Neuronal stem cell (in vitro differentiated cells): ENCODE measurements around the gene NUP37.
"Not testable (repeated sequence)": the region's sequence is repeated elsewhere in the genome, so short reads cannot be mapped to it uniquely, and the experiment has no call there.

Experiments
- DNase-seq: peaks from one replicate; pipeline ENCODE4 v3.0.0-alpha.2; 2013; ENCODE audit warnings: low spot score
- H2AFZ ChIP-seq: one replicate; pipeline ENCODE4 v1.6.1; 2013; ENCODE audit warnings: mild to moderate bottlenecking, low read length, inconsistent platforms
- H2AK5ac ChIP-seq: 2 replicates; pipeline ENCODE4 v1.6.1; 2013; ENCODE audit warnings: low read depth, mild to moderate bottlenecking, inconsistent platforms, low read length, moderate library complexity, mixed read lengths
- H2BK120ac ChIP-seq: 2 replicates; pipeline ENCODE4 v1.6.1; 2013; ENCODE audit warnings: low read depth, mild to moderate bottlenecking, inconsistent platforms, low read length, moderate library complexity, mixed read lengths
- H2BK12ac ChIP-seq: one replicate; pipeline ENCODE4 v1.6.1; 2013; ENCODE audit warnings: low read length, inconsistent platforms
- H2BK15ac ChIP-seq: 2 replicates; pipeline ENCODE4 v1.6.1; 2013; ENCODE audit warnings: mild to moderate bottlenecking, low read length, inconsistent platforms, mixed read lengths
- H2BK5ac ChIP-seq: one replicate; pipeline ENCODE4 v1.6.1; 2013; ENCODE audit warnings: inconsistent platforms, mild to moderate bottlenecking, low read length, moderate library complexity
- H3K14ac ChIP-seq: one replicate; pipeline ENCODE4 v1.6.1; 2013; ENCODE audit warnings: low read length, inconsistent platforms
- H3K18ac ChIP-seq: 2 replicates; pipeline ENCODE4 v1.6.1; 2013; ENCODE audit warnings: low read length, inconsistent platforms
- H3K23ac ChIP-seq: 2 replicates; pipeline ENCODE4 v1.6.1; 2013; ENCODE audit warnings: low read depth, mild to moderate bottlenecking, mixed read lengths, low read length, inconsistent platforms; ENCODE audit not compliant: poor library complexity
- H3K27ac ChIP-seq: replicated peaks from 3 replicates; pipeline ENCODE4 v1.5.1; 2013; ENCODE audit warnings: low read length, inconsistent platforms
- H3K27me3 ChIP-seq, 3 experiments: 2 replicates each; pipeline ENCODE4 v1.6.1; 2013; ENCODE audit warnings: low read length in 3 of 3, mild to moderate bottlenecking in 2 of 3, inconsistent platforms in 1 of 3, low read depth in 1 of 3, mixed read lengths in 1 of 3, moderate library complexity in 1 of 3; ENCODE audit not compliant: control insufficient read depth in 3 of 3, insufficient read depth in 3 of 3
- H3K36me3 ChIP-seq, 2 donors: replicated peaks in 1 of 2; 2 replicates each; pipeline ENCODE4 v1.6.1; 2013; ENCODE audit warnings: low read length in 2 of 2; ENCODE audit not compliant: control insufficient read depth in 2 of 2, insufficient read depth in 2 of 2
- H3K4ac ChIP-seq: 2 replicates; pipeline ENCODE4 v1.6.1; 2013; ENCODE audit warnings: inconsistent platforms, mild to moderate bottlenecking, low read length, moderate library complexity
- H3K4me1 ChIP-seq, 2 donors: 1 replicate in 1 of 2; 2 replicates in 1 of 2; pipeline ENCODE4 v1.6.1; 2013; ENCODE audit warnings: low read length in 2 of 2, low read depth in 1 of 2; ENCODE audit not compliant: control insufficient read depth in 2 of 2, insufficient read depth in 1 of 2
- H3K4me2 ChIP-seq: one replicate; pipeline ENCODE4 v1.6.1; 2013; ENCODE audit warnings: mild to moderate bottlenecking, low read length, inconsistent platforms; ENCODE audit not compliant: insufficient read depth, poor library complexity, severe bottlenecking
- H3K4me3 ChIP-seq, 2 donors: 2 replicates each; pipeline ENCODE4 v1.5.1; 2013; ENCODE audit warnings: low read length in 2 of 2, mild to moderate bottlenecking in 2 of 2, inconsistent platforms in 1 of 2, moderate library complexity in 1 of 2
- H3K79me1 ChIP-seq: one replicate; pipeline ENCODE4 v1.6.1; 2013; ENCODE audit warnings: low read depth, mild to moderate bottlenecking, inconsistent platforms, low read length, moderate library complexity
- H3K9ac ChIP-seq: one replicate; pipeline ENCODE4 v1.6.1; 2013; ENCODE audit warnings: mild to moderate bottlenecking, low read depth, low read length, inconsistent platforms; ENCODE audit not compliant: poor library complexity
- H3K9me3 ChIP-seq, 2 donors: replicated peaks in 1 of 2; 2 replicates each; pipeline versions ENCODE3 to v1.6.1; 2013; ENCODE audit warnings: low read length in 2 of 2, mild to moderate bottlenecking in 2 of 2, inconsistent platforms in 1 of 2, low read depth in 1 of 2, mixed read lengths in 1 of 2, moderate library complexity in 1 of 2; ENCODE audit not compliant: control insufficient read depth in 2 of 2, insufficient read depth in 1 of 2
- H4K8ac ChIP-seq: one replicate; pipeline ENCODE4 v1.6.1; 2013; ENCODE audit warnings: low read depth, mild to moderate bottlenecking, inconsistent platforms, low read length, moderate library complexity
- H4K91ac ChIP-seq: one replicate; pipeline ENCODE4 v1.6.1; 2013; ENCODE audit warnings: low read length, low read depth, mild to moderate bottlenecking, inconsistent platforms; ENCODE audit not compliant: poor library complexity
- WGBS, 2 donors: extraction: QIAGEN DNeasy Blood & Tissue Kit; methylation state at CpG; one replicate each; pipeline ENCODE4 v1.1.7; 2013; ENCODE audit warnings: missing lambda C conversion rate in 2 of 2, mixed read lengths in 1 of 2; ENCODE audit not compliant: insufficient read length in 2 of 2, insufficient replicate concordance in 1 of 2; ENCODE audit errors: extremely low coverage in 2 of 2; 5-methylcytosine and 5-hydroxymethylcytosine counted together

NUP37 gene

GRCh38 chr12:102095677-102096263 lies 24.1 kb downstream of the NUP37 start:
- Histone ChIP-seq H4K91ac (no peak overlapping the region), H3K14ac (no peak overlapping the region), H3K9ac (no peak overlapping the region), H3K27me3 (no peaks in the 10 kb centered on the region), H2BK5ac (no peak overlapping the region), H3K4me3 (no peak overlapping the region), H3K9me3 (no peaks in the 10 kb centered on the region), H3K27ac (no peak overlapping the region), H2BK15ac (no peak overlapping the region), H2BK12ac (no peak overlapping the region), H3K4me1 (no peaks in the 10 kb centered on the region), H3K79me1 (no peaks in the 10 kb centered on the region), H3K4ac (no peak overlapping the region), H3K36me3 (peaks cover 5 to 85% of the 10 kb centered on the region in 2 donors), H2BK120ac (no peak overlapping the region), H2AFZ (no peak overlapping the region), H3K18ac (no peak overlapping the region), H4K8ac (no peak overlapping the region), H2AK5ac (no peak overlapping the region), H3K23ac (no peak overlapping the region), H3K4me2 (no peak overlapping the region)
- WGBS, 2 donors: no CpG with 5 or more reads among the region's 2 CpGs
- DNase-seq: no peak

GRCh38 chr12:102093319-102093718 lies 26.6 kb downstream of the NUP37 start:
- no peak overlapping the region for H4K91ac ChIP-seq
- H2BK15ac ChIP-seq: no peak overlapping the region
- H3K23ac ChIP-seq: no peak overlapping the region
- H3K18ac ChIP-seq: no peak overlapping the region
- peaks cover 2 to 8% of the 10 kb centered on the region in 2 donors for H3K9me3 ChIP-seq
- no peak overlapping the region for H2AFZ ChIP-seq
- no peak overlapping the region for H3K27ac ChIP-seq
- no peak overlapping the region for H2AK5ac ChIP-seq
- H2BK120ac ChIP-seq: no peak overlapping the region
- H3K4me2 ChIP-seq: no peak overlapping the region
- no peaks in the 10 kb centered on the region for H3K79me1 ChIP-seq
- DNase-seq: no peak
- no peak overlapping the region for H4K8ac ChIP-seq
- no peak overlapping the region for H3K14ac ChIP-seq
- no peaks in the 10 kb centered on the region for H3K4me1 ChIP-seq
- no peaks in the 10 kb centered on the region for H3K27me3 ChIP-seq
- no peak overlapping the region for H3K4ac ChIP-seq
- H3K9ac ChIP-seq: no peak overlapping the region
- H3K4me3 ChIP-seq: no peak overlapping the region
- H2BK12ac ChIP-seq: no peak overlapping the region
- H3K36me3 ChIP-seq: peaks cover 4 to 74% of the 10 kb centered on the region in 2 donors
- no peak overlapping the region for H2BK5ac ChIP-seq

- not testable (repeated sequence) for H3K9ac ChIP-seq, H3K27me3 ChIP-seq, H3K9me3 ChIP-seq, H3K79me1 ChIP-seq, H2BK5ac ChIP-seq, H2AFZ ChIP-seq, DNase-seq, H2BK15ac ChIP-seq, H4K8ac ChIP-seq, H3K14ac ChIP-seq, H3K4me2 ChIP-seq, H2BK120ac ChIP-seq, H3K4ac ChIP-seq, H3K4me1 ChIP-seq, H2BK12ac ChIP-seq, H3K4me3 ChIP-seq, H3K23ac ChIP-seq, H2AK5ac ChIP-seq, H4K91ac ChIP-seq, H3K18ac ChIP-seq, H3K27ac ChIP-seq
- H3K36me3 ChIP-seq: peaks cover 2 to 64% of the 10 kb centered on the region in 2 donors
- WGBS, 2 donors: no CpG with 5 or more reads among the region's 38 CpGs
Measured at GRCh38 chr12:102089228-102089835, 30.6 kb downstream of the NUP37 start.

- no CpG with 5 or more reads among the region's 4 CpGs for WGBS, 2 donors
- Histone ChIP-seq H2BK5ac (no peak overlapping the region), H2AK5ac (no peak overlapping the region), H2BK15ac (no peak overlapping the region), H3K4me1 (no peaks in the 10 kb centered on the region), H3K27ac (no peak overlapping the region), H3K79me1 (no peaks in the 10 kb centered on the region), H3K36me3 (peaks cover 7 to 96% of the 10 kb centered on the region in 2 donors), H4K8ac (no peak overlapping the region), H2BK12ac (no peak overlapping the region), H2BK120ac (no peak overlapping the region), H3K9ac (no peak overlapping the region), H3K4me3 (no peak overlapping the region), H3K27me3 (peaks cover 0 to 2% (median 0%) of the 10 kb centered on the region in 3 experiments), H3K18ac (no peak overlapping the region), H4K91ac (no peak overlapping the region), H3K23ac (no peak overlapping the region), H3K4ac (no peak overlapping the region), H2AFZ (no peak overlapping the region), H3K9me3 (peaks cover 0 to 1% of the 10 kb centered on the region in 2 donors), H3K4me2 (no peak overlapping the region), H3K14ac (no peak overlapping the region)
- no peak for DNase-seq
Measured at GRCh38 chr12:102080842-102081241, 39.1 kb downstream of the NUP37 start.
